H1 (cell line): ENCODE results near the gene PLEKHM3. TPM values are rescaled to one million over a fixed set of nuclear protein-coding genes. Genes with fewer than 3 reads are reported as not detected.

ENCODE experiments used
- GTF2F1 ChIP-seq: IDR thresholded peaks from 2 replicates; pipeline ENCODE4 v1.6.1; 2012; ENCODE audit warnings: low read depth, low read length, improper control_type of control experiment, borderline replicate concordance
- TCF12 ChIP-seq: IDR thresholded peaks from 2 replicates; pipeline ENCODE4 v1.6.1; 2011; ENCODE audit warnings: low read depth, mild to moderate bottlenecking, low read length
- polyA plus RNA-seq, 7 experiments: library from polyadenylated mRNA; depleted of rRNA in 3 of 7; stranded (reverse) in 5 of 7; unstranded in 2 of 7; fragments of >200 nt in 5 of 7; fragments of 200-250 nt in 2 of 7; gene quantifications; 1 replicate in 5 of 7; 2 replicates in 1 of 7; 4 replicates in 1 of 7; pipeline versions ENCODE4 v1.2.1 to v1.2.3, GENCODE V29; 2011 to 2013; ENCODE audit warnings: missing spikeins in 2 of 7, mixed read lengths in 2 of 7
- total RNA-seq: library from RNA; stranded (reverse); fragmentation: NEBNext Ultra II Directional; extraction: Animal tissue kit (Norgen Biotek cat#: 25700); gene quantifications from 2 replicates; pipeline ENCODE4 v1.2.1, GENCODE V29; 2021

Gene PLEKHM3
- total and polyA plus RNA-seq, 2 of the 8 experiments (the other 6 are each of a cell fraction or from before 2014, with no cell fraction given), result 2.3 to 5.8 TPM

GRCh38 chr2:207929923-207930322, 95.4 kb downstream of the PLEKHM3 start (continued):
- TF ChIP-seq TCF12 (no peak), GTF2F1 (no peak)
- TF ChIP-seq, all 59 proteins: peak for 0
